ENCODE results near the gene PABPC1L. TPM values are rescaled to one million over a fixed set of nuclear protein-coding genes. Genes with fewer than 3 reads are reported as not detected.
A peak's percentile ranks its signal among the peaks of the same experiment; 100 is the strongest.

The PABPC1L gene
- total RNA-seq, 1 donor from 2014 or later = 83.6 TPM

- DNase-seq (ENCODE audit: low spot score) = peak; percentile 94
- H3K4me3 Mint-ChIP-seq (ENCODE audit: low read depth) = peak within 1 kb of the TSS; percentile 99
- no peaks in the 10 kb centered on the region for H3K27me3 Mint-ChIP-seq (ENCODE audit: low read depth)
- intact Hi-C loops (cut with micrococcal nuclease) = loop anchor here (2.0 to 5.0 kb wide), 3 partner anchors 77 to 319 kb away; no protein-coding TSS in a partner anchor
- no peaks in the 10 kb centered on the region for H3K9me3 Mint-ChIP-seq
- H3K36me3 Mint-ChIP-seq (ENCODE audit: low read depth) = peaks cover 34% of the 10 kb centered on the region
- H3K4me1 Mint-ChIP-seq (ENCODE audit: low read depth) = peaks cover 57% of the 10 kb centered on the region
- peak within 1 kb of the TSS; percentile 94 for H3K27ac Mint-ChIP-seq
Observed at GRCh38 chr20:44966030-44966961, 56.4 kb downstream of the PABPC1L start, which contains the start of gene STK4. Gene STK4, plus strand, starts transcription at chr20:44966512. Its CDS starts 57 bp downstream, at chr20:44966569.

- peak overlapping the region; percentile 99 for H3K4me3 Mint-ChIP-seq (ENCODE audit: low read depth)
- DNase-seq (ENCODE audit: low spot score) = peak; percentile 26
- H3K27me3 Mint-ChIP-seq (ENCODE audit: low read depth) = no peaks in the 10 kb centered on the region
- intact Hi-C loops (cut with micrococcal nuclease) = loop anchor here (1.0 to 5.0 kb wide), 4 partner anchors 8 to 320 kb away; no protein-coding TSS in a partner anchor
- H3K9me3 Mint-ChIP-seq = no peaks in the 10 kb centered on the region
- H3K36me3 Mint-ChIP-seq (ENCODE audit: low read depth) = peaks cover 43% of the 10 kb centered on the region
- peaks cover 57% of the 10 kb centered on the region for H3K4me1 Mint-ChIP-seq (ENCODE audit: low read depth)
- peak overlapping the region; percentile 94 for H3K27ac Mint-ChIP-seq
Observed at GRCh38 chr20:44967207-44967807, 57.4 kb downstream of the PABPC1L start.

- intact Hi-C loops (cut with micrococcal nuclease) = loop anchor here (1.0 to 5.0 kb wide), 3 partner anchors 10 to 322 kb away; no protein-coding TSS in a partner anchor
Observed at GRCh38 chr20:44969300-44969894, 59.5 kb downstream of the PABPC1L start.

GRCh38 chr20:44970243-44970757 is 60.4 kb downstream of the PABPC1L start:
- H3K27me3 Mint-ChIP-seq (ENCODE audit: low read depth) = no peaks in the 10 kb centered on the region
- intact Hi-C loops (cut with micrococcal nuclease) = loop anchor here (2.0 kb wide), 1 partner anchor 385 kb away; no protein-coding TSS in a partner anchor
- DNase-seq (ENCODE audit: low spot score) = no peak
- H3K4me1 Mint-ChIP-seq (ENCODE audit: low read depth) = peaks cover 61% of the 10 kb centered on the region
- peaks cover 70% of the 10 kb centered on the region for H3K36me3 Mint-ChIP-seq (ENCODE audit: low read depth)
- H3K9me3 Mint-ChIP-seq = no peaks in the 10 kb centered on the region
- peak overlapping the region; percentile 99 for H3K4me3 Mint-ChIP-seq (ENCODE audit: low read depth)
- H3K27ac Mint-ChIP-seq = peak overlapping the region; percentile 98

More at GRCh38 chr20:44969300-44969894, 59.5 kb downstream of the PABPC1L start:
- Mint-ChIP-seq H3K9me3 (no peaks in the 10 kb centered on the region), H3K4me3 (ENCODE audit: low read depth) (peak overlapping the region; percentile 99), H3K27ac (peak overlapping the region; percentile 94), H3K36me3 (ENCODE audit: low read depth) (peaks cover 61% of the 10 kb centered on the region), H3K27me3 (ENCODE audit: low read depth) (no peaks in the 10 kb centered on the region), H3K4me1 (ENCODE audit: low read depth) (peaks cover 55% of the 10 kb centered on the region)
- DNase-seq (ENCODE audit: low spot score) = no peak

GRCh38 chr20:44973053-44973452 is 63.2 kb downstream of the PABPC1L start:
- Mint-ChIP-seq H3K27me3 (ENCODE audit: low read depth) (no peaks in the 10 kb centered on the region), H3K9me3 (no peaks in the 10 kb centered on the region), H3K27ac (peak overlapping the region; percentile 77), H3K4me1 (ENCODE audit: low read depth) (peaks cover 80% of the 10 kb centered on the region), H3K36me3 (ENCODE audit: low read depth) (peaks cover 79% of the 10 kb centered on the region), H3K4me3 (ENCODE audit: low read depth) (peak overlapping the region; percentile 59)
- intact Hi-C loops (cut with micrococcal nuclease) = no loop called here
- DNase-seq (ENCODE audit: low spot score) = no peak

GRCh38 chr20:44976698-44977097 is 66.8 kb downstream of the PABPC1L start:
- Mint-ChIP-seq H3K4me3 (ENCODE audit: low read depth) (no peak overlapping the region), H3K4me1 (ENCODE audit: low read depth) (peaks cover 71% of the 10 kb centered on the region), H3K9me3 (no peaks in the 10 kb centered on the region), H3K27ac (peak overlapping the region; percentile 60), H3K36me3 (ENCODE audit: low read depth) (peaks cover 95% of the 10 kb centered on the region), H3K27me3 (ENCODE audit: low read depth) (no peaks in the 10 kb centered on the region)
- intact Hi-C loops (cut with micrococcal nuclease) = no loop called here
- DNase-seq (ENCODE audit: low spot score) = no peak

GRCh38 chr20:44979090-44979621 is 69.3 kb downstream of the PABPC1L start:
- Mint-ChIP-seq H3K9me3 (no peaks in the 10 kb centered on the region), H3K36me3 (ENCODE audit: low read depth) (peaks cover 95% of the 10 kb centered on the region), H3K4me1 (ENCODE audit: low read depth) (peaks cover 67% of the 10 kb centered on the region), H3K4me3 (ENCODE audit: low read depth) (peak overlapping the region; percentile 69), H3K27me3 (ENCODE audit: low read depth) (no peaks in the 10 kb centered on the region), H3K27ac (peak overlapping the region; percentile 94)
- peak; percentile 67 for DNase-seq (ENCODE audit: low spot score)
- intact Hi-C loops (cut with micrococcal nuclease) = loop anchor here (1.0 kb wide), 1 partner anchor 10 kb away; no protein-coding TSS in a partner anchor

- H3K4me1 Mint-ChIP-seq (ENCODE audit: low read depth) = peaks cover 57% of the 10 kb centered on the region
- peak overlapping the region; percentile 54 for H3K27ac Mint-ChIP-seq
- DNase-seq (ENCODE audit: low spot score) = no peak
- H3K27me3 Mint-ChIP-seq (ENCODE audit: low read depth) = no peaks in the 10 kb centered on the region
- H3K9me3 Mint-ChIP-seq = no peaks in the 10 kb centered on the region
- H3K4me3 Mint-ChIP-seq (ENCODE audit: low read depth) = no peak overlapping the region
- intact Hi-C loops (cut with micrococcal nuclease) = no loop called here
- H3K36me3 Mint-ChIP-seq (ENCODE audit: low read depth) = peaks cover 91% of the 10 kb centered on the region
Observed at GRCh38 chr20:44981736-44982406, 72.0 kb downstream of the PABPC1L start.

- Mint-ChIP-seq H3K27ac (peak overlapping the region; percentile 24), H3K4me1 (ENCODE audit: low read depth) (peaks cover 47% of the 10 kb centered on the region), H3K27me3 (ENCODE audit: low read depth) (no peaks in the 10 kb centered on the region), H3K4me3 (ENCODE audit: low read depth) (no peak overlapping the region), H3K36me3 (ENCODE audit: low read depth) (peaks cover 88% of the 10 kb centered on the region), H3K9me3 (no peaks in the 10 kb centered on the region)
- intact Hi-C loops (cut with micrococcal nuclease) = no loop called here
- no peak for DNase-seq (ENCODE audit: low spot score)
Observed at GRCh38 chr20:44983093-44983674, 73.3 kb downstream of the PABPC1L start.

- H3K4me3 Mint-ChIP-seq (ENCODE audit: low read depth) = no peak overlapping the region
- no peak for DNase-seq (ENCODE audit: low spot score)
- peaks cover 60% of the 10 kb centered on the region for H3K4me1 Mint-ChIP-seq (ENCODE audit: low read depth)
- intact Hi-C loops (cut with micrococcal nuclease) = no loop called here
- H3K9me3 Mint-ChIP-seq = no peaks in the 10 kb centered on the region
- peaks cover 76% of the 10 kb centered on the region for H3K36me3 Mint-ChIP-seq (ENCODE audit: low read depth)
- no peaks in the 10 kb centered on the region for H3K27me3 Mint-ChIP-seq (ENCODE audit: low read depth)
- H3K27ac Mint-ChIP-seq = peak overlapping the region; percentile 74
Observed at GRCh38 chr20:44988631-44989171, 78.8 kb downstream of the PABPC1L start.

Measured in activated T-helper 2 cell treated with anti-CD3 and anti-CD28 coated beads, Interferon-gamma antibody, Interleukin-2, Interleukin-4, amounts not matched to agents 10 μg/mL and 5 μg/mL and 100 μg/mL, durations not matched to agents 14 hours and 24 hours and 36 hours (primary cell).